NCI-H2227 treated with DMSO at 0.1 percent for 48 hours (cell line): ENCODE results near the gene YIPF6.
A peak's percentile ranks its signal among the peaks of the same experiment; 100 is the strongest.
"Not testable (repeated sequence)": the region's sequence is repeated elsewhere in the genome, so short reads cannot be mapped to it uniquely, and the experiment has no call there.

Experiments used
- DNase-seq: peaks from one replicate; lab custom pipeline; 2025; lab: John Stamatoyannopoulos, UW

The YIPF6 gene, protein sequence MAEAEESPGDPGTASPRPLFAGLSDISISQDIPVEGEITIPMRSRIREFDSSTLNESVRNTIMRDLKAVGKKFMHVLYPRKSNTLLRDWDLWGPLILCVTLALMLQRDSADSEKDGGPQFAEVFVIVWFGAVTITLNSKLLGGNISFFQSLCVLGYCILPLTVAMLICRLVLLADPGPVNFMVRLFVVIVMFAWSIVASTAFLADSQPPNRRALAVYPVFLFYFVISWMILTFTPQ

DNA sequence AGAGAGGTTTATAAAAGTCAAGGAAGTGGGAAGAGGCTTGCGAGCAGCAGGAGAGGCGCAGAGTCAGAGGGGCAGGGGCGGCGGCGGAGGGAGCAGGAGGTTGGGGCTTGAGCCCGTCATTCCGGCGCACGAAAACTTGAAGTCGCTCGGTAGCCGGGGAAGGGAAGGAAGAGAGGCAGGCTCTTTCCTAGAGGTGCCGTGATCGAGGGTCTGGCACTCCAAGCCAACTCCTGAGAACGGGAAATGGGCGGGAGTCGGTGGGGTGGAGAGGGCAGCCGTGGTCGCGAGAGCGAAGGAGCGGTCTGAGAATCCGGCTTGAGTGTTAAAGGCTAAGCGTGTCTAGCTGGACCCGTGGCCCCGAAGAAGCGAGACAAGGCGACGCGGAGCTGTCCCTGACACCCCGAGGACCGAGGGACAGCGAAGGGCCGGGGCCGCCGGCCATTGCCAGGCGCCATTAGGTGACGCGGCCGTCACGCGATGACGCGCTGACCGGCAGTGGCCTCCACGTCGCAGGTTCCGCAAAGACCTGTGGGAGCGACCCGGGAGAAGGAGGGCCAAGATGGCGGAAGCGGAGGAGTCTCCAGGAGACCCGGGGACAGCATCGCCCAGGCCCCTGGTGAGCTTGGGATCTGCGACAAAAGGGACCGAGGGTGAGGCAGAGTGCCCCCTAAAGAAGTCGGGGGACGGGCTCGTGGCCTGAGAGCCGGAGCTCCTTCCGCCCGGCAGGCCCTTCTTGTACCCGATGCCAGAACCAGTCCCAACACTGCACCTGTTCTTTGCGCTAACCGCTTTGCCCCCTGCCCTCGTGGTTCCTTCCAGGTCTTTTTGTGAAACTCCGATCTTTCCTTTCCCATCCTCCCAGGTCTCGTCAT, at the start of gene YIPF6:
TSS of gene YIPF6 (plus strand) at position 544 of the 872 bp plus-strand sequence. CDS start at position 560, 16 bp downstream.
- peak; percentile 60 for DNase-seq

DNA sequence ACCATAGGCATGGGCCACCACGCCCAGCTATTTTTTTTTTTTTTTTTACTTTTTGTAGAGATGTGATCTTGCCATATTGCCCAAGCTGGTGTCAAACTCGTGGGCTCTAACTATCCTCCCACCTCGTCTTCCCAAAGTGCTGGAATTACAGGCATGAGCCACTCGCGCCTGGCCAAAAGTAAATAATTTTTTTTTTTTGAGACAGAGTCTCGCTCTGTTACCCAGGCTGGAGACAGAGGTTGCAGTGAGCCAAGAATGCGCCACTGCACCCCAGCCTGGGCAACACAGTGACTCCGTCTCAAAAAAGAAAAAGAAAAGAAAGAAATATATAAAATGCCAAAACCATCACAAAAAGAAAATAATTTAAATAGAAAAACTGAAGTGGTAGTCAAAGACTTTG, 47.1 kb upstream of the YIPF6 start:
- no peak for DNase-seq

DNA sequence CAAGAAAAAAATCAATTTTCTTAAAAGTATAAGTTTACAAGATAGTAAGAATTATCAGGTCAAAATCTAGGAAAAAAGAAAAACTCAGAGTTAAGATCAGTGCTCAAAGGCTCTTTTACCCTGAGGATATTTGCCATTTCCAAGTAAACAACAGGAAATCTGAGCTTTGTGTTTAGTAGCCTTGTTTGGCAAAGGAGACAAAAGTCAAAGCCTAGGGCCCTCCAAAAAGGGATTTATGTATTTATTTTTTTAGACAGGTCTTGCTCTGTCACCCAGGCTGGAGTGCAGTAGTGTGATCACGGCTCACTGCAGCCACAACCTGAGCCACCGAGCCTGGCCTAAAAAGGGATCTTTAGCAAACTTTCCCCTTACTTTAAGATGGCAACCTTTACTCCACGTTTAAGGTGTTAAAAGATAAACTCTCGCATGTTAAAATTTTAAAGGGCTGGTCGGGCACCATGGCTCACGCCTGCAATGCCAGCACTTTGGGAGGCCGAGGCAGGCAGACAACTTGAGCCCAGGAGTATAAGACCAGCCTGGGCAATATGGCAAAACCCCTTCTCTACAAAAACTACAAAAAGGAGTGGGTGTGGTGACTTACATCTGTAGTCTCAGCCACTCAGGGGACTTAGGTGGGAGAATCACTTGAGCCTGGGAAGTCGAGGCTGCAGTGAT, 44.2 kb upstream of the YIPF6 start:
- DNase-seq, result no peak

DNA sequence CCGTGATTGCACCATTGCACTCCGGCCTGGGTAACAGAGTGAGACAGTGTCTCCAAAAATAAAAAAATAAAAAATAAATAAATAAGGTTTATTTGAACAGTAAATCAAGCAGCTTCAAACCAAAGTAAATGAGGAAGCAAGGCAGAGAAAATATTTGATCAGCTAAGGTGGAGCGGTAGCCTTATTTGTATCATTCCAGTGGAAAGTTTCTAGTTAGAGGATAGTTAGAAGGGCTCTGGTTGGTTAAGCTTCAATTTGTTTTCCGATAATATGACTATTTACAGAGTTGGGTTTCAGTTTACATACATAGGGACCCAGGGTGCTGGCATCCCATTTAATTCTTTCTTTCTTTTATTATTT, 43.7 kb upstream of the YIPF6 start:
- no peak for DNase-seq

DNA sequence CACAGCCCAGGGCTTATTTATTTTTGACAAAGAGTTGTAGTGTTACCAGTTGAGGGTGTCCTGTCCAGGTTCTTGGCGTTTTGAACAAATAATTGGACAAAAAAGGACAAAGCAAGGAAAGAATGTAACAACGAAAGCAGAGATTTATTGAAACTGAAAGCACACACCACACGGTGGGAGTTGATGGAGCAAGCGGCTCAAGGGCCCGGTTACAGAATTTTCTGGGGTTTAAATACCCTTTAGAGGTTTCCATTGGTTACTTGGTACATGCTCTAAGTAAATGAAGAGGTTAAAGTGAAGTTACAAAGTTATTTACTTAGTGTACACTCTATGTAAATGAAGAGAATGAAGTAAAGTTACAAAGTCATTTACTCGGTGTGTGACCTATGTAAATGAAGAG, 37.8 kb upstream of the YIPF6 start:
- no peak for DNase-seq

DNA sequence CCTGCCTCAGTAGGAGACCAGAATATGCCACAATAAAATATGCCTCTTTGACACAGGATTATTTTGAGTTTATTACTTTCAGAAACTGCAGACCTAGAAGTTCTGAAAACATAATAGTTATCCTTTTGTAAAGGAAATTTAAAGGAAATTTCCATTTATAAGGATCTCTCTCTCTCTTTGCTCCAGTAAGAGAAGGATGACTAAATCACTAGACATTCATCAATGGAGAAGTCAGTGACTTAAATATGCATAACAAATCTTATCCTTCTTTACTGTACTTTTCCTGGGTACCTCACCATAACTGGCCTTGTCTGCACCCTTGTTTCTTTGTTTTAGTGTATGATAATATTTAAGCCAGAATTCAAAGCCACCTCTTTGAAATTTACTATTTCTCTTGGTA, 37.3 kb upstream of the YIPF6 start:
- no peak for DNase-seq

DNA sequence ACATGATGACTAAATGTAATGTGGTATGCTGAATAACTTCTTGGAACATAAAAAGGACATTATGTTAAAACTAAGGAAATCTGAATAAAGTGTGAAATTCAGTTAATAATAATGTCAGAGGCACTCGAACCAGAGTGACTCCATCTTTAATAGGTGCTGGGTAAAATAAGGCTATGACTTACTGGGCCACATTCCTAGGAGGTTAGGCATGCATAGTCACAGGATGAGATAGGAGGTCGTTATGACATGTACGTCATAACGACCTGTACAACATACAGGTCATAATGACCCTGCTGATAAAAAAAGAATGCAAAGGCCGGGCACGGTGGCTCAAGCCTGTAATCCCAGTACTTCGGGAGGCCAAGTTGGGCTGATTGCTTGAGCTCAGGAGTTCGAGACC, 36.7 kb upstream of the YIPF6 start:
- no peak for DNase-seq

DNA sequence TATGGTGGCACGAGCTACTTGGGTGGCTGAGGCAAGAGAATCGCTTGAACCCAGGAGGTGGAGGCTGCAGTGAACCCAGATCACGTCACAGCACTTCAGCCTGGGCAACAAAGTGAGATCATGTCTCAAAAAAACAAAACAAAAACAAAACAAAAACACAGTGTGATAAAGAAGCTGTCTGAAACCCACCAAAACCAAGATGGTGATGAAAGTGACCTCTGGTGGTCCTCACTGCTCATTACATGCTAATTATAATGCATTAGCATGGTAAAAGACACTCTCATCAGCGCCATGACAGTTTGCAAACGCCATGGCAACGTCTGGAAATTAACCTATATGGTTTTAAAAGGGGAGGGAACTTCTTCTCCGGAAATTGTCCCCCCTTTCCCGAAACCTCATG, 36.2 kb upstream of the YIPF6 start:
- DNase-seq, result peak; percentile 23

DNA sequence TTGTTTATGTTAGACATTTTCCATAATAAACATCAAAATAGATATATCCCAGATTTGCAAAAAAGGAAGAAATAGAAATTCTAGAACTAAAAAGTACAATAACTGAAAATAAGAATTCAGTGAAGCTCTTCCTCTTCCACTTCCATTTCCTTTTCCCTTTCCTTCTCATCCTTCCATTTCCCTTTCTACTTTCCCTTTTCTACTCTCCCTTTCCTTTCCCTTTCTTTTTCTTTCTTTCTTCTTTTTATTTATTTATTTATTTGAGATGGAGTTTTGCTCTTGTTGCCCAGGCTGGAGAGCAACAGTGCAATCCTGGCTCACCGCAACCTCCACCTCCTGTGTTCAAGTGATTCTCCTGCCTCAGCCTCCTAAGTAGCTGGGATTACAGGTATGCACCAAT, 35.0 kb upstream of the YIPF6 start:
- DNase-seq, result no peak

DNA sequence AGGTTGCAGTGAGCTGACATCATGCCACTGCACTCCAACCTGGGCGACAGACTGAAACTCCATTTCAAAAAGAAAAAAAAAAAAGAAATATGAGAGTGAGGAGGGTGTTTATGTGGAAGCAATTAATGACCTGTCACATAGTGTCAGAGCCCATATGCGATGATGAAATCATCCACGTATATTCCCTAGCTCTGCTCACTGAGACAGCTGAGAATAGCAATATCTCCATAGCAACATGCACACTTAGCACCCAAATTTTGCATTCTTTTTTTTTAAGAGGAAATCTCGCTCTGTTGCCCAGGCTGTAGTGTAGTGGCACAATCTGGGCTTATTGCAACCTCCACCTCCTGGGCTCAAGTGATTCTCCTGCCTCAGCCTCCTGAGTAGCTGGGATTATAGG, 34.1 kb upstream of the YIPF6 start:
- no peak for DNase-seq

DNA sequence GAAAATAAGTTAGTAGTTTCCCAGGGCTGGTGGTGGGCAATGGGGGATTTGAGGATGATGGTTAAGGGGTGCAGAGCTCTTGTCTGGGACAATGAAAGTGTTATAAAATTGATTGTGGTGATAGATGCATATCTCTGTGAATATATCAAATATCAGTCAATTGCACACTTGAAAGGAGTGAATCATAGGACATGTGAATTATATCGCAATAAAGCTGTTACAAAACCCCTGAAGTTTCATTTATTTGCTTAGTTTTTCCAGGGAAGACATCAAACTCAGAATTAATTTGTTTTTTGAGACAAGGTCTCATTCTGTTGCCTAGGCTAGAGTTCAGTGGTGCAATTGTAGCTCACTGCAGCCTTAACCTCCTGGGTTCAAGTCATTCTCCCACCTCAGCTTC, 17.9 kb upstream of the YIPF6 start:
- no peak for DNase-seq

DNA sequence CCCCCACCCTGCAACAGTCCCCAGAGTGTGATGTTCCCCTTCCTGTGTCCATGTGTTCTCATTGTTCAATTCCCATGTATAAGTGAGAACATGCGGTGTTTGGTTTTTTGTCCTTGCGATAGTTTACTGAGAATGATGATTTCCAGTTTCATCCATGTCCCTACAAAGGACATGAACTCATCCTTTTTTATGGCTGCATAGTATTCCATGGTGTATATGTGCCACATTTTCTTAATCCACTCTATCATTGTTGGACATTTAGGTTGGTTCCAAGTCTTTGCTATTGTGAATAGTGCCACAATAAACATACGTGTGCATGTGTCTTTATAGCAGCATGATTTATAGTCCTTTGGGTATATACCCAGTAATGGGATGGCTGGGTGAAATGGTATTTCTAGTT, 12.7 kb upstream of the YIPF6 start:
- DNase-seq, result not testable (repeated sequence)

DNA sequence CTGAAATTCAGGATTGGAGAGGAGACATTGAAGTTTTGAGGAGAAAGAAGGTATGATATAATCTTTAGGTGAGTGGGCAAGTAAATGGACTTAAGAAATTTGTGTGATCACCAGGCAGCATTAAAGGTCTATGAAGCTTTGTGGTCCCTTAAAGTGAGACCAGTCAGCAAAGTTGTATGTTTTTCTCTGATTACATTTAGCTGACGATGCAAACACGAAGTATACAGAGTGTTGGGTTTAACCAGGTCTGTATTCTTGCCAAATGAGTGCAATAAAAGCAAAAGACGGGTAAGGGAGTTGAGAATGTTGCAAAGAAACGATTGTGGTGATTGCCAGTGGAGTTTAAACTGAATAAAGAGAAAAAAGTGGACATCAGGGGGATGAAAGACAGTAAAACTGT, 11.6 kb upstream of the YIPF6 start:
- no peak for DNase-seq

DNA sequence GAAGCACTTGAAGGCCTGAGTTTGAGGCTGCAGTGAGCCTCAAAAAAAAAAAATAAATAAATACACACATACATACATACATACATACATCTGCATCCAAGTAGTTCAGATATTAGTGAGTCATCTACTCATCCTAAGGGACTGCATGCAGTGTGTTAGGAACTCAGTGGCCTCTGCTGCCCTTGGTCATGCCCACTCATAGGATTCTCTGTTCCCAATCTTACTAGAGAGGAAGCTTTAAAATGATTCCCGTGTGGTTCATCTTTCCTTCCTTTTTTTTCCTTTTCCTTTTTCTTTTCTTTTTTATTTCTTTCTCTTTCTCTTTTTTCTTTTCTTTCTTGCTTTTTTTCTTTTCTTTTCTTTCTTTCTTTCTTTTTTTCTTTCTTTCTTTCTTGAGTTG, 10.9 kb upstream of the YIPF6 start:
- no peak for DNase-seq

DNA sequence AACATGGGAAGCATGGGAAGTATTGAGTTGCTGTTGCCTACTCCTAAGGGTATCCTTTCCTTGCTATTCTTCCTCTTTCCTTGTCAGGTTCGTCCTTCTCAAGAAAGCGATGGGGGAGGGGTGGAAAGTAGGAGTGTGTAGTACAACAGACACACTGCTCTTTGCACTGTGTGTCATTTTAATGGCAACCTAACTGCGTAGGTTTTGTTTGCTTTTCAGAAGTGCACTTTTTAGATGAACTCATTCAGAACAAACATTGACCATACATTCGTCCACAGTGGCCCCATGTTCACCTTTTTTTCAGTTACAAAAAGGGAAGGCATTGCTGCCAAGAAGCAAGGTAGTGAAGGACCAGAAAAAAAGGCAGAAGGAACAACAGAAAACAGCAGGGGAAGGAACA, 10.2 kb upstream of the YIPF6 start:
- DNase-seq, result no peak

DNA sequence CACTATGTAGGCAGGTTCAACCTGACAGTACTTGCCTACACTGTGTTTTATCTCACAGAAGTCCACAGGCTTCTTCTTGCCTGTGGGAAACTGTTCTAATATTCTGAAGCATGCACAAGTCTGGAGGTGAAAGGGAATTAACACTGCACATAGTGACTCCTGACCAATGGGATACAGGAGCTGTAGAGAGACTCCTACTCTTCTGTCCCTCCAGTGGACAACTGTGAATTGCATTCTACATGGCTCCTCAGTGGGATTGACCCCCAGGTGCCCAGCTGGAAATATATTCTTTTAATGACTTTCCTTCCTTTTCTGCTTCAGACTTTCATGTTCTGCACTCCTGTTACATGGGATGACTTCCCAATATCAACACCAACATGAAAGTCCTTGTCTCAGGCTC, 8.2 kb upstream of the YIPF6 start:
- no peak for DNase-seq

DNA sequence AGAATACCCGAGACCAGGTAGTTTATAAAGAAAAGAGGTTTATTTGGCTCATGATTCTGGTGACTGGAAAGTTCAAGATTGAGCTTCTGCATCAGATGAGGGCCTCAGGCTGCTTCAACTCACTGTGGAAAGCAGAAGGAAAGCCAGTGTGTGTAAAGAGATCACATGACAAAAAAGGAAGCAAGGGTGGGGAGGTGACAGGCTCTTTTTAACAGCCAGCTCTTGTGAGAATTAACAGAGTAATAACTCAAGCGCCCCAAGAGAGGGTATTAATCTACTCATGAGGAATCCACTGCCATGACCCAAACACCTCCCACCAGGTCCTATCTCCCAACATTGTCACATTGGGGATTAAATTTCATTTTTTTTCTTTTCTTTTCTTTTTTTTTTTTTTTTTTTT, 6.3 kb upstream of the YIPF6 start:
- no peak for DNase-seq

DNA sequence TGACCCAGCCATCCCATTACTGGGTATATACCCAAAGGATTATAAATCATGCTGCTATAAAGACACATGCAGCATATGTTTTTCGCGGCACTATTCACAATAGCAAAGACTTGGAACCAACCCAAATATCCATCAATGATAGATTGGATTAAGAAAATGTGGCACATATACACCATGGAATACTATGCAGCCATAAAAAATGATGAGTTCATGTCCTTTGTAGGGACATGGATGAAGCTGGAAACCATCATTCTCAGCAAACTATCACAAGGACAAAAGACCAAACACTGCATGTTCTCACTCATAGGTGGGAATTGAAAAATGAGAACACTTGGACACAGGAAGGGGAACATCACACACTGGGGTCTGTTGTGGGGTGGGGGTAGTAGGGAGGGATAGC, 5.1 kb upstream of the YIPF6 start:
- DNase-seq, result not testable (repeated sequence)

DNA sequence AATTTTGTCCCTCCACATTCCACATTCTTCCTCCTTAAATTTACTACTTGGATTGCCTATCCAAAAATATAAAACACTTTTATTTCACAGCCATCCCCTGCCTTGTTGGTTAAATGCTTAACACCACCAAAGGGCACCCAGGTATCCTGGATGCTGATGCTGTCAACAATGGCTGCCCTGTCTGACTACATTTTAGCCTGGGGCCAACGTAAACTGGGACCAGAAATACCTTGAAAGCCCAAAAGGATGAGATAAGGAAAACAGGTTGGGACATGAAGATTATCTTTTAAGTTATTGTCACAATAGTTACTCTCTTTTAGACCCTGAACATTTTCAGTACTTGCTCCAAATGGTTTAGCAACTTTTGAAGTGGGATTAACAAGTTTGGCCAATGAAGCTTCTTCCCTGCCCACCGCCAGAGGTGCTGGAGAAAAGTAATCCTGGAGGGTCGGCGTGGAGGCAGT, 775 bp upstream of the YIPF6 start:
- DNase-seq, result no peak

DNA sequence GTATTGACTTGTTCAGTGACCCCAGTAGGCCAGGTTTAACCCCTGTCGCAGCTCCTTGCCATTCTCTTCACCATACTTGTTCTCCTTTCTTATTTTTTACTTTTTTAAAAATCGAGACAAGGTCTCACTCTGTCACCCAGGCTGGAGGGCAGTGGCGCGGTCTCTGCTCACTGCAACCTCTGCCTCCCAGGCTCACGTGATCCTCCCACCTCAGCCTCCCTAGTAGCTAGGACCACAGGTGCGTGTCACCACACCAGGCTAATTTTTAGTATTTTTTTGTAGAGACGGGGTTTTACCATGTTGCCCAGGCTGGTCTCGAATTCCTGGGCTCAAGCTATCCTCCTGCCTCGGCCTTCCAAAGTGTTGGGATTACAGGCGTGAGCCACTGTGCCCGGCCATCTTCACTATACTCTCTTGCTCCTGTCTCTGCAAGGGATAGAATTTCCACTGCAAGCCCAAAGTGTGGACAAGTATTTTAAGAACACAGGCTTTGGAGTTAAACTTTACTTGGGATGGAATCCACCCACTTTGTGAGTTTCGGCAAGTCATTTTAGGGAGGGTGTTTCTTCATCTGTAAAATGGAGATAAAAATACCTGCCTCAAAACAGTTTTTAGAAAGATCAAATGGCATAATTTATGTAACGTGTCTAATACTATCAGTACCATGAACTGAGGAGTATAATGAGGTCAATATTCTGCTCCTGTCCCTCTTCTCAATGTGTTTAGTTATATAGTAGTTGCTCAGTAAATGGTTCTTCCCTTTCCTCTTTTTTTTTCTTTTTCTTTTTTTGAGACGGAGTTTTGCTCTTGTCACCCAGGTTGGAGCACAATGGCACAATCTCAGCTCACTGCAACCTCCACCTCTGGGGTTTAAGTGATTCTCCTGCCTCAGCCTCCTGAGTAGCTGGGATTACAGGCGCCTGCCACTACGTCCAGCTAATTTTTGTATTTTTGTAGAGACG, 973 bp downstream of the YIPF6 start:
- no peak for DNase-seq

DNA sequence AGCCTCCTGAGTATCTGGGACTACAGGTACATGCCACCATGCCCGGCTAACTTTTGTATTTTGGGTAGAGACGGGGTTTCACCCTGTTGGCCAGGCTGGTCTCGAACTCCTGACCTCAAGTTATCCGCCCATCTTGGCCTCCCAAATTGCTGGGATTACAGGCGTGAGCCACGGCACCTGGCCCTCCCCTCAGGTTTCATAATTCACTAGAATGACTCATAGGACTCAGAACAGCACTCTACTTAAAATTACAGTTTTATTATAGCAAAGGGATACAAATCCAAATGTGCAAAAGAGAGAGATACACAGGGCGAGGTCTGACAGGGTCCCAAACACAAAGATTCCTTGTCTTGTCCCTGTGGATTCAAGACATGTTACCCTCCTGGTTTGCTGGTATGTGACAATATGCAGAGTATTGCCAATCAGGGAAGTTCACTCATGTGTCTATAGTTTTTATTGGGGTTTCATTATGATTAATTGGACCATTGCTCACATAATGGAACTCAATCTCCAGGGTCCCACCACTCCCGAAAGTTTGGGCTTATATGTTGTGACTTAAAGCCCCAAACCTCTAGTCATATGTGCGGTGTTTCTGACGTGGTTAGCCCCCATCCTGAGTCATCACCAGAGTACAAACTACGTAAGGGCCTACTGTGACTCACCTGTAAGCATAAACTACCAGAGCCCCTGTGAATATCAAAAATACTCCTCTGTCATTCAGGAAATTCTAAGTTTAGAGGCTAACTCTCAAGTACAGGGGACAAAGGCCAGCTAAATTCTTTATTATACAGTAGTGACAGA, 5.2 kb downstream of the YIPF6 start:
- DNase-seq, result no peak
